Right lobe of liver (tissue), 6 donors: ENCODE data around the gene TMEM132D. TPM values are rescaled to one million over a fixed set of nuclear protein-coding genes. Genes with fewer than 3 reads are reported as not detected.

ENCODE experiments used
- ATAC-seq, 4 donors: fragments of 200-7000 bp; cut with Tn5 transposase; one replicate each; pipeline ENCODE4 v1.9.1; 2020; ENCODE audit warnings: mild to moderate bottlenecking in 4 of 4, moderate library complexity in 4 of 4
- DNase-seq, 3 donors: peaks; one replicate each; pipeline ENCODE4 v3.0.0-alpha.2; 2020
- H3K27ac ChIP-seq, 3 donors: fragments of 200-600 bp; one replicate each; pipeline ENCODE4 v1.8.0; 2022
- H3K27me3 ChIP-seq, 2 donors: fragments of 200-600 bp; one replicate each; pipeline ENCODE4 v1.8.0; 2022
- H3K36me3 ChIP-seq, 4 donors: fragments of 200-600 bp; sonication (generic) in 1 of 4; one replicate each; pipeline versions ENCODE4 v1.5.1 to v1.8.0; 2017 to 2022; ENCODE audit warnings: control low read depth in 1 of 4
- H3K4me1 ChIP-seq, 4 donors: fragments of 200-600 bp; sonication (generic) in 1 of 4; one replicate each; pipeline versions ENCODE4 v1.5.1 to v1.8.0; 2017 to 2022; ENCODE audit warnings: control low read depth in 1 of 4
- H3K4me3 ChIP-seq, 3 donors: fragments of 200-600 bp; one replicate each; pipeline ENCODE4 v1.8.0; 2022
- H3K9me3 ChIP-seq, 4 donors: fragments of 200-600 bp; sonication (generic) in 1 of 4; one replicate each; pipeline versions ENCODE4 v1.5.1 to v1.8.0; 2017 to 2022; ENCODE audit warnings: control low read depth in 1 of 4
- POLR2A ChIP-seq: fragments of 450-650 bp; IDR thresholded peaks from one replicate; pipeline ENCODE4 v1.6.1; 2017; ENCODE audit warnings: antibody characterized with exemption, mild to moderate bottlenecking
- WGBS: methylation state at CpG from one replicate; pipeline ENCODE4 v1.1.6; 2018; ENCODE audit warnings: low coverage, low lambda C conversion rate; ENCODE audit not compliant: insufficient coverage; ENCODE audit errors: missing lambda C conversion rate; 5-methylcytosine and 5-hydroxymethylcytosine counted together
- intact Hi-C, 2 donors: fragments of 100-400 bp; cut with DNase I; formaldehyde crosslinking; loops; one replicate each; pipeline versions ENCODE4 v1.11.2 to v1.14.1; 2022
- total RNA-seq, 6 experiments: library from RNA; depleted of rRNA in 2 of 6; stranded (reverse); fragments of >200 nt in 2 of 6; fragmentation: NEBNext Ultra II Directional in 3 of 6; extraction: Animal tissue kit (Norgen Biotek cat#: 25700) in 3 of 6; gene quantifications; one replicate each; pipeline versions ENCODE4 v1.1.0 to v1.2.4, GENCODE V29; 2016 to 2023
- TF ChIP-seq, protein P1 (sequence below), 4 donors: fragments of 200-600 bp in 3 of 4; fragments of 450-650 bp in 1 of 4; IDR thresholded peaks; one replicate each; pipeline versions ENCODE4 v1.5.1 to v1.8.0; 2016 to 2022; ENCODE audit warnings: antibody characterized with exemption in 4 of 4, mild to moderate bottlenecking in 2 of 4
- donor health status: DM: no; HTN: yes; CAD: no.
- donor health status: DM: no; HTN: no; CAD: no.
- donor health status: DM: no; HTN: no; CAD: no.
- donor health status: DM: no; HTN: yes; CAD: no.
- donor health status: DM: no; HTN: yes; CAD: no.

The TMEM132D gene
- total RNA-seq, 6 experiments from 2014 or later = 0.10 to 0.35 (median 0.33) TPM; not detected in 3

DNA sequence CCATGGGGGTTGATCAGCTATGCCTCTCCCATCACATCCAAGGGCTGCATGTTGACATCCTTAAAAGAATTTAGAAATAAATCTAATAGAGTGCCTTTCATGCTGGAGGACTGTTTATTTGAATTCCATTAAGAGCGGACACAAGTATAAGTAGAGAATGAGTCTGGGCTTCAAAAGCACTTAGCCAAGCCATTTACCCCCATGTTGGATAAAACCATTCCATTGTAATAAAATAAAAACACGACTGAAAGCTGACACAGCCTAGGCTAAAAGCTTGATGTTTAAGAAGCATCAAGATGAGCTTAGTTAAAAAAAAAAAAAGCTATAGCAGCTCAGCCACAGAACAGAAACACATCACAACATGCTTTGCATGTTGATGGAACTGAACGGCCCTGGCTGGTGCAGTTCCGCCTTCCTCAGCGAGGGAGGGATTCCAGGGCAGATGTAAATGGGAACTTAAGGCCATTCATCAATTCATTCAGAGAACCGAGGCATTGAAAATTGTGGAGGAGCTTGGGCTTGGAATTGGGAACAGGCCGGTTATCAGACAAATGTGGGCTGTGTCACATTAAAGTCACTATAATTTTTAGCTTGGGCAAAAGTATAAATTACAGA, 41.2 kb downstream of the TMEM132D start:
- Histone ChIP-seq H3K4me3 (no peak overlapping the region), H3K27ac (no peak overlapping the region), H3K27me3 (no peaks in the 10 kb centered on the region), H3K36me3 (no peaks in the 10 kb centered on the region), H3K4me1 (no peaks in the 10 kb centered on the region), H3K9me3 (no peaks in the 10 kb centered on the region)
- no peak for ATAC-seq
- intact Hi-C loops = no loop called here
- no peak for DNase-seq
- TF ChIP-seq, protein P1, sequence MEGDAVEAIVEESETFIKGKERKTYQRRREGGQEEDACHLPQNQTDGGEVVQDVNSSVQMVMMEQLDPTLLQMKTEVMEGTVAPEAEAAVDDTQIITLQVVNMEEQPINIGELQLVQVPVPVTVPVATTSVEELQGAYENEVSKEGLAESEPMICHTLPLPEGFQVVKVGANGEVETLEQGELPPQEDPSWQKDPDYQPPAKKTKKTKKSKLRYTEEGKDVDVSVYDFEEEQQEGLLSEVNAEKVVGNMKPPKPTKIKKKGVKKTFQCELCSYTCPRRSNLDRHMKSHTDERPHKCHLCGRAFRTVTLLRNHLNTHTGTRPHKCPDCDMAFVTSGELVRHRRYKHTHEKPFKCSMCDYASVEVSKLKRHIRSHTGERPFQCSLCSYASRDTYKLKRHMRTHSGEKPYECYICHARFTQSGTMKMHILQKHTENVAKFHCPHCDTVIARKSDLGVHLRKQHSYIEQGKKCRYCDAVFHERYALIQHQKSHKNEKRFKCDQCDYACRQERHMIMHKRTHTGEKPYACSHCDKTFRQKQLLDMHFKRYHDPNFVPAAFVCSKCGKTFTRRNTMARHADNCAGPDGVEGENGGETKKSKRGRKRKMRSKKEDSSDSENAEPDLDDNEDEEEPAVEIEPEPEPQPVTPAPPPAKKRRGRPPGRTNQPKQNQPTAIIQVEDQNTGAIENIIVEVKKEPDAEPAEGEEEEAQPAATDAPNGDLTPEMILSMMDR (IDR thresholded peaks at IDR 0.05) = no peak
- TF ChIP-seq POLR2A = no peak
- whole genome bisulfite sequencing = 39% methylated on average over 7 of the region's 7 CpGs

DNA sequence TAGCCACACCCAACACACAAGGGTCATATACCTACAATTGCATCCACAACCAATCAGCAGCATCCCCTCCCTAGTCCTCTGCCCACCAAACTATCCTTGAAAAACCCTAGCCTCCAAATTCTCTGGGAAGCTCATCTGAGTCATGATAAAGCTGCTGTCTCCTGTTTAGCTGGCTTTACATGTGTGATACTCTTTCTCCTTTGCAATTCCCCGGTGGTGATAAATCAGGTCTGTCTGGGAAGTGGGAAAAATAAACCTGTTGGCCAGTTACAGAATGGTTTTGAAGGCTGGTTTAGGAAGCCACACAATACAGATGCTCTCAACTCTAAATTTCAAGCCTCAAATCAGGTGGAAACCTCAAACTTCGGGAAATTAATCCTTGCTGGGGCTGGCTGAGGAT, 41.9 kb downstream of the TMEM132D start:
- no peak for DNase-seq
- ATAC-seq = no peak
- intact Hi-C loops = no loop called here
- no peaks in the 10 kb centered on the region for H3K9me3 ChIP-seq
- H3K4me3 ChIP-seq = no peak overlapping the region
- WGBS = 51% methylated on average over 2 of the region's 2 CpGs
- no peaks in the 10 kb centered on the region for H3K27me3 ChIP-seq
- no peak overlapping the region for H3K27ac ChIP-seq
- no peak for TF ChIP-seq POLR2A
- no peaks in the 10 kb centered on the region for H3K4me1 ChIP-seq
- H3K36me3 ChIP-seq = no peaks in the 10 kb centered on the region

DNA sequence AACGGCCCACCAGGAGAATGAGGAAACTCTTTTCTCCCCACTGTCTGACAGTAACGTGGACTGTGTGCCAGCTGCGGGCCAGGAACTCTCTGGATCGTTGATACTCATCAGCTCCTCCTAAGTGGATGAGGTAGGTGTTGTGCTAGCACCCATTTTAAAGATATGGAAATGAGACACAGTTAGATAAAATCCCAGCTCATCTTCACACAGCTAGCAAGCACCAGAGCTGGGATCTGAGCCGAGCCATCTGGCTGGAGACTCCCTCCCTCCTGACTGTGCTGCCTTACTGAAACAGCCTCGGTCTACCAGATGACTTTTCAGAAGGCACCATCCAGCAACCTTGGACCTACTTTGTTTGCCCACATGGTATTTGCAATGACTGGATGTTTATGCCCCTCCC, 49.2 kb downstream of the TMEM132D start:
- 35% methylated on average over 4 of the region's 6 CpGs for WGBS
- H3K9me3 ChIP-seq = no peaks in the 10 kb centered on the region
- H3K4me3 ChIP-seq = no peak overlapping the region
- intact Hi-C loops = no loop called here
- TF ChIP-seq, protein P1 (IDR thresholded peaks at IDR 0.05) = no peak
- no peak for TF ChIP-seq POLR2A
- no peaks in the 10 kb centered on the region for H3K4me1 ChIP-seq
- peaks cover 0 to 4% of the 10 kb centered on the region in 2 donors for H3K27me3 ChIP-seq
- ATAC-seq (no peak), DNase-seq (no peak)
- H3K36me3 ChIP-seq = no peaks in the 10 kb centered on the region
- H3K27ac ChIP-seq = no peak overlapping the region

DNA sequence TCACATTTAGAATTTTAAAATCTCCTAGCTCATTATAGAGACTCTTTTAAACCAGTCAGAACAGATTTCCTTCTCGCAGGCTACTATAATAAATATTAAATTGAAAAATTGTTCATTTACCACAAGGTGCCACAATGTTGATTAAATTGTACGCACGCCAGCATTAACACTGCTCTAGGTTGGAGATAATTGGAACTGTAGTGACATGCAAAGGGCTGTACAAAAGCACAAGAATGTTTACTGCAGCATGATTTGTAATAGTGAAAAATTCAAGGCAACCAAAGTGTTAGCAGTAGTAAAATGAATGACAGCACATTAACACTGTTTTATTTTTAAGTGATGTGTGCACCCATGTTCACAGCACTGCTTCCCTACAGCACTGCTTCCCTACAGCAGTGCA, 52.5 kb downstream of the TMEM132D start:
- Histone ChIP-seq H3K9me3 (no peaks in the 10 kb centered on the region), H3K27ac (no peak overlapping the region), H3K4me3 (no peak overlapping the region), H3K27me3 (peaks cover 0 to 4% of the 10 kb centered on the region in 2 donors), H3K36me3 (no peaks in the 10 kb centered on the region), H3K4me1 (no peaks in the 10 kb centered on the region)
- no peak for DNase-seq
- 67% methylated on average over 3 of the region's 3 CpGs for WGBS
- no peak for ATAC-seq
- intact Hi-C loops = no loop called here
- TF ChIP-seq, protein P1 (IDR thresholded peaks at IDR 0.05) = no peak
- no peak for TF ChIP-seq POLR2A

DNA sequence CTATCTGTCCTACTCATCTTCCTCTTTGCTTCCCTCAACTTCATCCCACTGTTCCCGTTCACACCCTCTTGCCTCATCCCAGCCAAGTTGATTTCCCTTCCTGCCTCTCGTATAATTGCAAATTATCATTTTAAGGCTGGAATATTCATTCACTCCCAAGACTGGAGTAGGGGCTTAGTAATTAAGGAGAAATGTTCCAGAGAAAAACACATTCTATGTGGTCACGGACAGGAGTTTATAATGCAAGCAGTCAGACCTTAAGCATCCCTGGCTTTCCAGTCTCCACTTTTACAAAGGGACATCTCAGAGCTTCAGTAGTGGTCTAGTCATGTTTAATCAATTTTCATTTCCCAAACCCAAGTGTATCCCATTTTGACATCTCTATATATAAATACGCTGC, 54.9 kb downstream of the TMEM132D start:
- TF ChIP-seq, protein P1 (IDR thresholded peaks at IDR 0.05) = no peak
- no peak for TF ChIP-seq POLR2A
- no peak for ATAC-seq
- H3K27ac ChIP-seq = no peak overlapping the region
- no peaks in the 10 kb centered on the region for H3K36me3 ChIP-seq
- H3K4me3 ChIP-seq = no peak overlapping the region
- intact Hi-C loops = no loop called here
- H3K27me3 ChIP-seq = peaks cover 0 to 4% of the 10 kb centered on the region in 2 donors
- WGBS = 49% methylated on average over 4 of the region's 4 CpGs
- H3K4me1 ChIP-seq = no peaks in the 10 kb centered on the region
- DNase-seq = no peak
- H3K9me3 ChIP-seq = no peaks in the 10 kb centered on the region
